ENCODE data around the gene UCKL1.
"Not testable (repeated sequence)": the region's sequence is repeated elsewhere in the genome, so short reads cannot be mapped to it uniquely, and the experiment has no call there.

Gene UCKL1
- 44.3 to 47.6 reads per million in 2 donors for total RNA-seq

DNA sequence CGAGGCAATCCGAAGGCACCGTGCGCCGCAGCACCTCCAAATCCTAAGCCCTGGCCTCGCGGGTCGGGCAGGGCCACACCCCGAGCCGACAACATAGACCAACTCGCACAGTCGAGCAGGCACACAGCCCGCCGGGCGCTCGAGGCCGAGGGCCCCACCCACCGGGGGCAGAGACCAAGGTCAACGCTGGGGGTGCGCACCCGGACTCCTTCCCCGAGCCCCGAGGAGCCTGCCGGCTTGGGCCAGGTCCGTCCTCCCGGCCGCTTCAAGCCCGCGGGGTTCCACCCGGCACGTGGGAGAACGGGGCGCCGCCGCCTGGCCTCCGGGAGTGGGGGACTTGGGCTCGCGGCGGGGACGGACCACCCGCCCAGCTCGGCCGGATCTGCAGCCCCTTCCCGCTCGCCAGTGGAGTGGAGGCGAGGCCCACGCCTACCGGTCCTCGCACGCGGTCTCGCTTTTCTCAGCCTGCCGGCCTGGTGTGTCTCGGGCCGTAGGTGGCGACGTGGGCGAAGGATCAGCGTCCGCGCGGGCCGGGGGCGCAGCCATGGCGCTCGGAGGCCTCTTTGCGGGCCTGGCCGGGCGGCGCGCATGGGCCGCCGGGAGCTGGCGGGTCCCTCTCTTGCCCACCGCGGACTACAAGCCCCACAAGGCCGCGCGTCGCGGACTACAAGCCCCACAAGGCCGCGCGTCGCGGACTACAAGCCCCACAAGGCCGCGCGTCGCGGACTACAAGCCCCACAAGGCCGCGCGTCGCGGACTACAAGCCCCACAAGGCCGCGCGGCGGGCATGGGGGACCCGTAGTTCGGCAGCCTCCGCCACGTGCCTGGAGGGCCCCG lies at the start of gene UCKL1:
UCKL1 (minus strand) TSS at position 590 of the 837 bp plus-strand sequence; CDS start at position 546, 44 bp downstream.
- DNase-seq: peak; percentile 86

DNA sequence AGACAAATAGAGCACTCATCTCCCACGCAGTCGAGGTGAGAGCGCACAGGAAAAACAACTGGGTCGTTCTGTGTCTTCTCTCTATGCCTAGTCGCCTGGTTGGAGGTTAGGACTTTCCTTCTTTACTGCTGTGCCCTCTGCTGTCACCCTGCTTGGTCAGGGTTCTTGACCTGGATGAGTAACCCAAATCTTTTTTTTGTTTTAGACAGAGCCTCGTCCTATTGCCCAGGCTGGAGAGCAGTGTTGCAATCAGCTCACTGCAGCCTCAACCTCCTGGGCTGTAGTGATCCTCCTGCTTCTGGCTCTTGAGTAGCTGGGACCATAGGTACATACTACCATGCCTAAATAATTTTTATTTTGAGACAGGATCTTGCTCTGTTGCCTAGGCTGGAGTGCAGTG lies 49.2 kb upstream of the UCKL1 start:
- no peak for DNase-seq

DNA sequence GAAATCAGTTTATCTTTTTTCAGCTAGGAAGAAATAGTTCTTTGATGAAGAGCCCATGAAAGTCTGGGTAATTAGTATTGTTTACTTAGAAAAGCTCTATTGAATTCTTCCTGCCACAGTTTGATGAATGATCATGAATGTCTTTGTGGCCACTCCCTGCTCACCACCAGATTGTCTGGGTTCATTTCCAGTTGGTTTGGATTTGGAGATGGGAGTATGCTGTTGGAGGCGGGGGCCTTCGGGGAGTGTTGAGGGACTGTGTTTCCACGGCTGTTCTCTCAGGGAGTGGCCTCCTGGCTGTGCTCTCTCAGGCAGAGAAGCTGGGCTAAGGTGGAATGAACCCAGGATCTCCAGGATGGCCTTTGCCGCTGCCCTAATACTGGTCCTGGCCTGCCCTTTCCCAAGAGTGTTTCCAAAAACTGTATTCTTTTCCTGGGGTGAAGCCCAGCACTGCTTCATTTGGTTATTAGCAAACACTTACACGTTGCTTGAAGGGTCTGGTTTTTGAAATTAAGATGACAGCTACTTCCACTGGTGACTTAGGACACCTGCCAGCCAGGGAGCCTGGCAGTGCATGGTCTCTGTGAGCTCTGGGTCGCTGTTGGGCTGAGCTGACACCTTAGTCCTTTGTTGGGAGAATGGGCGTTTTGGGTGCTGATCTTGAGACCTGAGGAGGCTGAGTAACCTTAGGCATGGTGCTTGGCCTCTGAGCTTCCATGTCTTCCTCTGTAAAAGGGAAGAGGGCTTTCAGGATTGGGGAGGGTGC lies 47.9 kb upstream of the UCKL1 start:
- no peak for DNase-seq

DNA sequence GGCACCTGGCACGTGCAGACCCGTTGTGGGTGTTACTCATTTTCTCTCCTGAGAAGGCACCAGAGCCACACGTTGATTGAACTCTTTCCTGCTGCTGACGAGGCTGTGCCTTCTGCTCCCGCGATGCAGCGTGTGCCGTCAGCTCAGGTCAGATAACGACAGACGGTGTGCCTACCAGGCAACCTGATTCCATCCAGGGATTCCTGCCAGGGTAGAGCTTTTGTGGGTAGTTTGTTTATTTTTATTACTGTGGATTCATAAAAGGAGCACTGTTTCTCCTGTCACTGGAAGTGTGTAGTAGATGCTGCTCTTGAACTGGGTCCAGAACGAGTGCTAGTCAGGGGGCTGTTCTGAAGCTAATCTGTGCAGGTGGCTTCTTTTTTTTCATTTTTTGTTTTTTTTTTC lies 45.4 kb upstream of the UCKL1 start:
- DNase-seq: no peak

DNA sequence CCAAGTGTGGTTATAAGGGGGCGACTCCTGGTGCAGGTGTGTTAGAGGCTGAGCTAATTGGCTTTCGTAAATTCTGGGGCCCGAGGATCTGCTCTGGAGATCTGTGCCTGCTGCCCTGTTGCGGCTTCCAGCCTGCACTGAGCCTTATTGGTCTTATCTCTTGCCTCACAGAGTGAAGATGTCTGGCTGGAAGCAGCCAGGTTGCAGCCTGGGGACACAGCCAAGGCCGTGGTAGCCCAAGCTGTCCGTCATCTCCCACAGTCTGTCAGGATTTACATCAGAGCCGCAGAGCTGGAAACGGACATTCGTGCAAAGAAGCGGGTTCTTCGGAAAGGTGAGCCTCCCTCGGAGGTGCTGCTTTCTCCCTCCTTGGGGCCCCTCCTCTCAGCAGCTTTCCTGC lies 44.7 kb upstream of the UCKL1 start:
- no peak for DNase-seq

DNA sequence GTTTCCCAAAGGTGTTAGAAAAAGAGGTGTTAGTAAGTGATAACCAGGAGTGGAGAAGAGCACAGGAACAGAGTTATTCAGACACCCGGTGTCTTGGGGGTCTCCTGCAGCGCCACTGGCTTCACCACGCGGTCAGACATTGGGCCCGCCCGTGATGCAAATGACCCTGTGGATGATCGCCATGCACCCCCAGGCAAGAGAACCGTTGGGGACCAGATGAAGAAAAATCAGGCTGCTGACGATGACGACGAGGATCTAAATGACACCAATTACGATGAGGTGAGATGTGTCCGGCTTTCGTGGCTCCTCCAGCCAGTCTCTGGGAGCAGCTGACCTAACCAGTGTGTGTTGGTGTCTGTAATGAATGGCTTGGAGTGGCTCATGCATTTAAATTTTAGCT lies 26.7 kb upstream of the UCKL1 start:
- DNase-seq: no peak

DNA sequence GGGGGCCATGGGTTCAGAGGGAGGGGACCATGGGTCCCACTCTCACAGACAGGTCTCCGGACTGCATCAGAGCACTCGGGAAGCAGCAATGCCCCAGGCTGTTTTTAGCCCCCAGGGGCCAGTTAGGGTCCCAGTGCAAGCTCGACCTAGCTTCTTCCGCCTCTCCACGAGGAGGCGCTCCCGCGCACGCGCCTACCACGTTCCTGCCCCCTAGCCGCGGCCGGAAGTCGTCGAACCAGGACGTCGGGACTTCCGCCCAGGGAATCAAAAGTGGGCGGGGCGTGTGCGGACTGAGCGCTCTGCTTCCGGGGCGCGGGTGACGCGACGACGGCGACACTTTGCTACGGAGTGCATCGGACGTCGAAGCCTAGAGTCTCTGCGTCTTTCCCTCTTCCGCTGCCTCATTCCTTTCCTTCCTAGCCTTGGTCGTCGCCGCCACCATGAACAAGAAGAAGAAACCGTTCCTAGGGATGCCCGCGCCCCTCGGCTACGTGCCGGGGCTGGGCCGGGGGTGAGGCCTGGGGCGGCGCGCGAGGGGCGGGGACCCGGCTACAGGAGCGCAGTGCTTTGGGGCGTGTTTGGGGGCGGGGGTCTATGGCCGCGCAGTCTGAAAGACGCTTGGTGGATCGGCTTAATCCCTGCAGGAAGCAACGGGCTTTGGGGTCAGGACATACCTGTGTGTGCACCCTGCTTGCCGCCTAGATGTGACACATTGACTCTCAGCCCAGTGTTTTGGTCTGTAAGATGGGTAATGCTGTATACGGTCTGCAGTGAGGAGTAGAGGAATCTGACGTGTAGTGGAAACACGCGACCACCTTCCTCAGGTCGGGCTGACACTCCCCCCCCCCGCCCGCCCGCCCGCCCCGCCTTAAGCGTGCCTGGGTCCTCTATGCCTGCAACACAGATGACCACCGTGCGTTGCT lies 24.9 kb upstream of the UCKL1 start, which contains the start of gene PRPF6:
PRPF6 (plus strand) TSS at position 327 of the 923 bp plus-strand sequence; CDS start at position 441, 114 bp downstream.
- peak; percentile 89 for DNase-seq

DNA sequence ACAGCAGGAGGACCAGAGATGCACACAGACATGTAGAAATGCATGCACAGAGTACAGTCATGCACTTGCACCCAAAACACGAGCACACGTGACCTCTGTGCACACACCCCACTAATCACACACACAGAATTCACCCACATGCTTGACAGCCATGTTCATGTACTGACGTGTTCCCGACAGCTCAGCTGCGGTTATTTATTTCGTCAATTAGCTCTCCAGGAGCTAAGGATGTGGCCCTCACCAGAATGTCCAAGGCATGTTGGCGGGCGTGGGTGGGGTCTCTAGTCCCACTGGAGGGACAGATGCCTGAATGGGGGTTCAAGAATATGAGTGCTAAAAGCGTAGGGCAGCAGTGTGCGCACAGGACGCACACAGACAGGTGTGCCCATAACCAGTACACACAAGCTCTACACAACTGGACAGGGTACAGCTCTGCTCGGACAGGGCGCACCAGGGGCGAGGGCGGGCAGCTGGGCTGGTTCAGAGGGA lies 24.1 kb upstream of the UCKL1 start:
- no peak for DNase-seq

DNA sequence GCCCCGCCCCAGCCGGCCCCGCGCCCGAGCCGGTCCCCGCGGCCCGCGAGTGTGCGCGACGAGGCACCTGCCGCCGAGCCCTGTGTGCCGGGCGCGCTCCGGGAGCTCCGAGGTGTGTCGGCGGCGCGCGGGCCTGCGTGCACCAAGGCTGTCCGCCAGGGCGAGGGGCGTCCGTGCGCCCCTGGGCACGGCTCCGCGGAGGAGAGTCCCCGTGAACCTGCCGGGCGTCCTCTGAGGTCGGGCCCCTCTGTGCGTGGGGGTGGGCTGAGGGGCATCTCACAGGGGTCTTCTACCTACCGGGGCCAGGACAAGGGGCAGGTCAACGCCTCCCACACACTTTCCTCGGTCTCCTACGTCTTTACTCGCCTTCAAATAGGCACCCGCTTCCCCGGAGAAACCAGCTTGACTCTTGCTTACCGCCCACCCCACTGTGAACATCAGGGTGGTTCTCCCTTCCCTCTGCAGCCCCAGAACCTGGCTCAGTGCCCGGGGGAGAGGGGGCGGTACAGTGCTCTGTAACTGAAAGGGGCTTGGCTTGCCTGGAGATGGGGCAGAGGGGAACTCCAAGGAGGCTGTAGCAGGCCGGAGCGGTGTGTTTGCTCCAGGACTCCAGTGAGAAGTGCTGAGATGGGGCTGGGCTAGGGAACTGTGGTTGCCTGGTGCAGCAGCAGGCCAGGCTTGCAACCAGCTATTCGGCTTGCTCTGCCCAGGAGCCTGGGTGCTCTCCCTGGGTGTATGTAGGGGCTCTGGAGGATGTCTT lies 23.5 kb upstream of the UCKL1 start, which contains the start of gene SAMD10:
SAMD10 (minus strand) TSS at position 86 of the 760 bp plus-strand sequence. CDS start 175 bp downstream, outside the sequence.
- DNase-seq: peak; percentile 42

DNA sequence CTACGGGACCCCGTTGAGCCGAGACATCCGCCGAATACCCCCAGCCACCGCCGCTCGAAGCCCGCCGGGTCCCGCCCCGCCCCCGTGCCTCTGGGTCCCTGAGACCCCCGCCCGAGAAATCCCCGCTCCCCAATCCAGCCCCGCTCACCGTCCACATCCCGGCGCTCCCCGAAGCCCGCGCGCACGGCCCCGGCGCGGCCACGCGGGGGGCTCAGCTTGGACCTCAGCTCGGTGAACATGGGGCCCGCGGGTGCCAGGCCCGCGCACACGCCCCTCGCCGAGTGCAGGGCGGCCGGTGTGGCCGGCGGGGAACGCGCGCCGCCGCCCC lies 23.0 kb upstream of the UCKL1 start:
- DNase-seq: no peak

DNA sequence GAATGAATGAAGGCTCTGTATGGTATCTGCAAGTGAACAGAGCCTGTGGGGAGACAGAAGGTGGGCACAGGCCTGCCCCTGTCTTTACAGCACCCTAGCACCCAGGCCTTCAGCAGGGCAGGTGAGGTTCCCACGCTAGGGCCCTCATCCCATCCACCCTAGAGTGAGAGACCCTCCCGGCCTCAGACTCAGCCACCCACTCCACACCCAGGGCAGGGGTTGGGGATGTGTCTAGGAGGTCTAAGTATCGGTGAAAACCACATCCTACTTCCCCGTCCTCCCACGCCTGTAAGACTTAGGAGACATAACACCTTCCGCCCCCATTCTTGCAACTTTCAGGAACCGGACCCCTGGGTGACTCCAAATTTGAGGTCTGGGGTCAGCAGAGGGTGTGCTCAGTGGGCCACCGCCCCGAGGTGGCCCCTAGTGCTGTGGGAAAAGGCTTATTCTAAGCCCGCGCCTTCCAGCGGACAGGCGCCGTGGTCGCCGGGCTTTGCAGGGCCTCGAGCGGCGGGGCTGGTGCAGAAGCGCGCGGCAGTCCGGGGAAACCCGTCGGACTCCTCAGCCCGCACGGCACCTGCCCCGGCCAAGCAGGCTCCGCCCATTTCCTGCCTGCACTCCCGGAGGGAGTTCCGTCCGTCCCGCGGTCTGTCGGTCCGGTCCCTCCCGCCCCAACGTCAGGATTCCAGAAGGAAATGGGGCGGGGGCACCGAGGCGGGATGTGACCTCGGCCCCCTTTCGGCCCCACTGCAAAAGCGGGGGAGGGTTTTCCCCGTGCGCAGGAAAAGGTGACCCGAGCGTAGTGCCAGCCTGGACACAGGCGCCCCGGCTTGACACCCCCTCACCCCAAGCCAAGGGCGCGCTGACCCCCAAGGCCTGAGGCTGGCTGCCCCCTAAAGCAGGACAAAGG lies 22.4 kb upstream of the UCKL1 start:
- DNase-seq: no peak

DNA sequence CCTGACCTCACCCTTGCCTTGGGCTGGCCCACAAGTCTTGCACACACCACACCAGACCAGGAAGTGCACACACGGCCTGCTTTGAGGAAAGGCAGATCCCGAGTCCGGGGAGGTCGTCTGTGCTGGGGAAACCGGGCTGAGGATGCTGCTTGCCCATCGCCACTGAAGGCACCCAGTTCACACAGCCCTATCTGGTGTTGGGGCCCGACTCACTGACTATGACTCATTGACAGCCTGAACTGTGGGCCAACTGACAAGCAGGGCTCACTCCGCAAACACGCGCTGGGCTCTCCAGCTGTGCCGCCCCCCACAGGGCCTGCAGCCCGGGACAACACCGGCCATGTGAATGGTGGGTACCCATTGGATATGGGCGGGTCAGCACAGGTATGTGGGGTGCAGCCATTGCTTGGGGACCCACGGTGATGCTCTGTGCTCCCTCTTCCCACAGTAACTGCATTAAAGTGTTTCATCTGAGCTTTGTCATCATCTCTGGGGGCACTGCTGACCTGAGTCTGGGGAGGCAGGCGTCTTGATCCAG lies 21.6 kb upstream of the UCKL1 start:
- DNase-seq: peak; percentile 40

DNA sequence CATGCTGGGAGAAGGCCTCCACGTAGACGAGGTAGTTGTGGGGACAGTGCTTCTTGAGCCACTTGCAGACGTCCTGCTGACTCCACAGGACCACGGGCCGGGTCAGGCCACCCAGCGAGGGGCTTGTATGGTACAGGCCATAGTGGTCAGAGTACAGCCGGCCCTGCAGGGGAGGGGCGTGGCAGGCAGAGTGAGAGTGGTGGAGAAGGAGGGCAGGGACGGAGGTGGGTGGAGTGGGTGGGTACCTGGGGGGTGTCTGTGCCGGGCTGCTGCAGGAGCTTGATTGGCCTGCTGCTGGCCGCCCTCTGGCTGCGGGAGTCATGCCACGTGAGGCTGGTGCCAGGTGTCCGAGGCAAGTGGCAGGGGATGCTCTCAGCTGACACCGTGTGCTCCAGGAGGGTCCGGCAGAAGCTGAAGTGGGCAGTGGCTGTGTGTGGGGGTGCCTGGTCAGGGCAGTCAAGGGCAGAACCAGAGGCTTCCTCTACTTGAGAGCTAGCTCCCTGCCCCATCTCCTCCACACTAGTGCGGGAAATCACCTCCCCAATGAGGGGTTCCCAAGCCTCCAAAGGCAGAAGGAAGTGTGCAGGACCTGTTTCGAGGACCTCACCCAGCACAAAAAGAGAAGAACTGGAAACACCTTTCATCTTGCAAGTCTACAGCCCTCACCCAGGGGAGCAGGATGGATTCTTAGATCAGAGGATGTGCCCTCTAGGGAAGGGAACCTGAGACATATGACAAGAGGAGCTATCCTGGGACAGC lies 20.9 kb upstream of the UCKL1 start:
- DNase-seq: no peak

DNA sequence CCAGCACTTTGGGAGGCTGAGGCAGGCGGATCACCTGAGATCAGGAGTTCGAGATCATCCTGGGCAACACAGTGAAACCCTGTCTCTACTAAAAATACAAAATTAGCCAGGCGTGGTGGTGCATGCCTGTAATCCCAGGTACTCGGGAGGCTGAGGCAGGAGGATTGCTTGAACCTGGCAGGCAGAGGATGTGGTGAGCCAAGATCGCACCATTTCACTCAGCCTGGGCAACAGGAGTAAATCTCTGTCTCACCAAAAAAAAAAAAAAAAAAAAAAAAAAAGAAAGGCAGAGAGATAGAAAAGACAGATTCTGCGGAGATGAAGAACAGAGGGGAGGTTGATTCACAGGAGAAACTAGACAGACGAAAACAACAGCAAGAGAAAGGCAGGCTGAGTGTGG lies 20.3 kb upstream of the UCKL1 start:
- DNase-seq: not testable (repeated sequence)

DNA sequence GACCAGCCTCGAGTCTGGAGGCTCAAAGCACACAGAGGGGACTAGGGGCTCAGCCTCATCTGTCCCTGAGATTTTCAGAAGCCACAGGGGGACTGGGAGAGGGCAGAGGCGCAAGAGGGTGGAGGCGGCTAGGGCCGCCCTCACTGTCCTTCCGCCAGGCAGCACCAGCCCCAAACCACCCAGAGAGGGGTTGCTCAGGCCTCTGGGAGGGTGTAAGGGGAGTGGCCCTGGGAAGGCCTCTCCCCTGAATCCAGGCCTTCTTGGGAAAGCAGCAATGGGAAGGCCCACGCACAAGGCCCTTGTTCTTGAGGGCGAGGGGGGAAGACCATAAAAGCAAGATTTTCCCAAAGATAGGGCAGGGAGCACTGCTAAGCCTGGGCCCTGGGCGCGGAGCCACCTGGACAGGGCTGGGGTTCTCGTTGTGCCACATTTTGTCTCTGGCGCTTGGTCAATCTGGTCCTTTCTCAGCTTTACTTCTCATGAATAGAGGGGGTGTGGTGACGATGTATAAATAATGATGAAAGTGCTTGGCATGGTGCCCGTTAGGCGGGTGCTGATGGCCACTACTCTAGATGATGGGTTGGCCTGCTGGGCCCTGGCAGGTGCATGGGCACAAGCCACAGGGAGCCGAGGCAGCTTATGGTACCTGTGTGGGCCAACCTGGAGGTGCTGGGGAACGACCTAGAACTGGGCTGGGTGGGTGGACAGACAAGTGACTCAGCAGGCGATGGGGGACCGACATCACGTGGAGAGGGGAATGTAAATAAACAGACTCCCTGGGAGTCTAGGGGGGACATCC lies 18.4 kb upstream of the UCKL1 start:
- DNase-seq: no peak

DNA sequence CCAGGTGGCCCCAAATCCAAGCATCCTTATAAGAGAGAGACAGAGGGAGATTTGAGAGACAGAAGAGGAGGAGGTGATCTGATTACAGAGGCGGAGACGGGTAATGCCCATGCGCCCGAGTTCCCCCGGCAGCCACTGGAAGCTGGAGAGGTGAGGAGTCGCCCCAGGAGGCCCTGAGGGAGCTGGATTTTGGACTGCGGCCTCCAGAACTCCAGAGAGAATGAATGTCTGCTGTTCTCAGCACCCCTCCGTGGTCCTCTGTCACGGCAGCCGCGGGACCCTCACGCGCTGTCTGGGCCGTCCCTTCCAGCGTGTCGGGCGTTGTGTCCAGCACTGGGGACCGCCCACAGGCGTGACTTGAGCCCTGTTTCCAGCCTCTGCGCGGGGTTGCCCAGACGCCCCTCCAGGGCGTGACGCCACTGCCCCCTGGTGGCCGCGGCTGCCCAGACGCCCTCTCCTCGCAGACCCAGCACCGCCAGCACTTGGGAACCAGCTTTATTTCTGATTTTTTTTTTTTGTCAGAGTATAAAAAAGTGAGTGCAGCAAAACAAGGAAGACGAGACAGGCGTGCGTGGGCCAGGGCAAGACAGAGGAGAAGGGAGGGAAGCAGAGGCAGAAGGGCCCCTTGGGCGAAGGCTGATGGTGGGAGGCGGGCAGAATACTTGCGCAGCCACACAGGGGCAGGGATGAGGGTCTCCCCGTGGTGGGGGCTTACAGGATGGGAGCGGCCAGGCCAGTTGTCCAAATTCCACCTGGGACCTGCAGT lies 17.6 kb upstream of the UCKL1 start:
- peak; percentile 59 for DNase-seq

DNA sequence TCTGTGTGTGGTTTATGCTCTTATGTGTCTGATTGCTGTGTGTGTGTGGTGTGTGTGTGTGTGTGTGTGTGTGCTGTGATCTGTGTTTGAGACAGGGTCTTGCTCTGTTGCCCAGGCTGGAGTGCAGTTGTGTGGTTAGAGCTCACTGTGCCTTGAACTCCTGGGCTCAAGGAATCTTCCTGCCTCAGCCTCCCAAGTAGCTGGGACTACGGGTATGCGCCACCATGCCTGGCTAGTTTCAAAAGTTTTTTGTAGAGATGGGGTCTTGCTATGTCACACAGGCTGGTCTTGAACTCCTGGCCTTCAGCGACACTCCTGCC lies 16.9 kb upstream of the UCKL1 start:
- DNase-seq: no peak

Measured in activated gamma-delta T cell (primary cell).